Measurements from ENCODE around the gene SLC7A11. TPM values are rescaled to one million over a fixed set of nuclear protein-coding genes. Genes with fewer than 3 reads are reported as not detected.
A peak's percentile ranks its signal among the peaks of the same experiment; 100 is the strongest.

Gene SLC7A11
- total and polyA plus RNA-seq, 2 experiments from 2014 or later = 0.40 to 1.3 TPM

- TF ChIP-seq CTCF (IDR thresholded peaks at IDR 0.05; ENCODE audit: low read depth, low read length) = no peak
- no peak for DNase-seq (ENCODE audit: low read depth in 1 of 2, low spot score in 1 of 2)
- H3K9me3 ChIP-seq (ENCODE audit: low read depth) = no peaks in the 10 kb centered on the region
- H3K27me3 ChIP-seq = no peaks in the 10 kb centered on the region
- H3K36me3 ChIP-seq = no peaks in the 10 kb centered on the region
- H3K4me3 ChIP-seq = no peak overlapping the region
- peaks cover 13% of the 10 kb centered on the region for H3K4me1 ChIP-seq (ENCODE audit: low read depth)
- peak overlapping the region; percentile 48 for H3K27ac ChIP-seq
Observed at GRCh38 chr4:138115053-138115452, 127.1 kb downstream of the SLC7A11 start.

GRCh38 chr4:138114434-138114833 is 127.7 kb downstream of the SLC7A11 start:
- TF ChIP-seq CTCF (IDR thresholded peaks at IDR 0.05; ENCODE audit: low read depth, low read length) = no peak
- Histone ChIP-seq H3K27me3 (no peaks in the 10 kb centered on the region), H3K36me3 (no peaks in the 10 kb centered on the region), H3K9me3 (ENCODE audit: low read depth) (no peaks in the 10 kb centered on the region), H3K4me3 (no peak overlapping the region), H3K27ac (peak overlapping the region; percentile 48), H3K4me1 (ENCODE audit: low read depth) (peaks cover 13% of the 10 kb centered on the region)
- DNase-seq (ENCODE audit: low read depth in 1 of 2, low spot score in 1 of 2) = peak in 1 of 2 donors; percentile 11

Data from cardiac muscle cell (in vitro differentiated cells and primary cell).